HS-5 (cell line): ENCODE data around the gene NRTN.
"Not testable (repeated sequence)": the region's sequence is repeated elsewhere in the genome, so short reads cannot be mapped to it uniquely, and the experiment has no call there.

Source experiments
- DNase-seq: peaks from one replicate; pipeline ENCODE4 v3.0.0-alpha.2; 2012; ENCODE audit warnings: low read depth

NRTN gene

GRCh38 chr19:5838353-5839064 is 33.6 kb downstream of the NRTN start:
- no peak for DNase-seq

- DNase-seq = no peak
Observed at GRCh38 chr19:5839065-5840017, 34.5 kb downstream of the NRTN start, which contains the start of gene FUT6. Gene FUT6 (minus strand): TSS chr19:5839702. CDS start chr19:5832567, 7,135 bp downstream.

- not testable (repeated sequence) for DNase-seq
Observed at GRCh38 chr19:5841735-5842111, 36.9 kb downstream of the NRTN start.

GRCh38 chr19:5843295-5843927 is 38.5 kb downstream of the NRTN start:
- no peak for DNase-seq

GRCh38 chr19:5844456-5845433 is 39.9 kb downstream of the NRTN start:
- DNase-seq = no peak

GRCh38 chr19:5847846-5848245 is 43.0 kb downstream of the NRTN start:
- not testable (repeated sequence) for DNase-seq

GRCh38 chr19:5848621-5849020 is 43.8 kb downstream of the NRTN start:
- not testable (repeated sequence) for DNase-seq

GRCh38 chr19:5850189-5850588 is 45.3 kb downstream of the NRTN start:
- DNase-seq = no peak

- DNase-seq = no peak
Observed at GRCh38 chr19:5850743-5851293, 46.0 kb downstream of the NRTN start.

GRCh38 chr19:5851302-5851701 is 46.4 kb downstream of the NRTN start, which contains the start of gene FUT3:
Gene FUT3 (minus strand): TSS chr19:5851449.
- DNase-seq = no peak

GRCh38 chr19:5854121-5854520 is 49.3 kb downstream of the NRTN start:
- not testable (repeated sequence) for DNase-seq

- not testable (repeated sequence) for DNase-seq
Observed at GRCh38 chr19:5855151-5855550, 50.3 kb downstream of the NRTN start.

GRCh38 chr19:5857203-5858081 is 52.6 kb downstream of the NRTN start:
- DNase-seq = no peak

- no peak for DNase-seq
Observed at GRCh38 chr19:5863030-5863665, 58.3 kb downstream of the NRTN start.

- no peak for DNase-seq
Observed at GRCh38 chr19:5864013-5864720, 59.3 kb downstream of the NRTN start.

GRCh38 chr19:5864725-5865486 is 60.0 kb downstream of the NRTN start:
- DNase-seq = no peak

- DNase-seq = no peak
Observed at GRCh38 chr19:5865772-5866171, 60.9 kb downstream of the NRTN start.
